HepG2 (cell line): Measurements from ENCODE around the gene PRICKLE2. TPM values are rescaled to one million over a fixed set of nuclear protein-coding genes. Genes with fewer than 3 reads are reported as not detected.
A peak's percentile ranks its signal among the peaks of the same experiment; 100 is the strongest.

Experiments
- ARNT2 ChIP-seq: sonication (generic); formaldehyde crosslinking; IDR thresholded peaks from 2 replicates; pipeline ENCODE4 v1.8.0; 2022; ENCODE audit warnings: mild to moderate bottlenecking, low read depth, missing genetic modification reagents, moderate library complexity
- ATF4 ChIP-seq, 2 experiments: fragments of 450-650 bp in 1 of 2; sonication (generic) in 1 of 2; formaldehyde crosslinking; IDR thresholded peaks; 2 replicates each; pipeline versions ENCODE4 v1.5.0 to v1.8.0; 2020 to 2022; ENCODE audit warnings: mild to moderate bottlenecking in 1 of 2, missing genetic modification reagents in 1 of 2
- FOXP1 ChIP-seq, 2 experiments: fragments of 450-650 bp in 1 of 2; IDR thresholded peaks; 2 replicates each; pipeline ENCODE4 v1.6.1; 2017 to 2018; ENCODE audit warnings: antibody characterized with exemption in 1 of 2
- IKZF5 ChIP-seq: IDR thresholded peaks from 2 replicates; pipeline ENCODE4 v1.6.1; 2018; ENCODE audit warnings: missing genetic modification reagents, mild to moderate bottlenecking, missing compliant biosample characterization
- NBN ChIP-seq: fragments of 450-650 bp; conservative IDR thresholded peaks from 2 replicates; pipeline ENCODE4 v1.6.1; 2017
- PAXIP1 ChIP-seq: sonication (generic); formaldehyde crosslinking; conservative IDR thresholded peaks from 2 replicates; pipeline ENCODE4 v1.4.0; 2020; ENCODE audit warnings: mild to moderate bottlenecking, missing genetic modification reagents, moderate library complexity
- RFX1 ChIP-seq: fragments of 450-650 bp; IDR thresholded peaks from 2 replicates; pipeline ENCODE4 v1.6.1; 2017
- SMC3 ChIP-seq: IDR thresholded peaks from 2 replicates; pipeline ENCODE4 v1.6.1; 2011; ENCODE audit warnings: low read length, improper control_type of control experiment
- SOX6 ChIP-seq, 2 experiments: fragments of 450-650 bp in 1 of 2; sonication (generic) in 1 of 2; formaldehyde crosslinking in 1 of 2; IDR thresholded peaks; 2 replicates each; pipeline versions ENCODE4 v1.4.0 to v1.6.1; 2017 to 2020; ENCODE audit warnings: antibody characterized with exemption in 1 of 2, mild to moderate bottlenecking in 1 of 2, missing genetic modification reagents in 1 of 2
- ZKSCAN8 ChIP-seq: IDR thresholded peaks from 2 replicates; pipeline ENCODE4 v1.6.1; 2016; ENCODE audit warnings: borderline replicate concordance, missing genetic modification reagents, missing compliant biosample characterization
- ZNF572 ChIP-seq: sonication (generic); formaldehyde crosslinking; IDR thresholded peaks from 2 replicates; pipeline ENCODE4 v1.5.1; 2020; ENCODE audit warnings: mild to moderate bottlenecking, missing genetic modification reagents
- ZNF607 ChIP-seq: sonication (generic); formaldehyde crosslinking; IDR thresholded peaks from 2 replicates; pipeline ENCODE4 v1.5.1; 2020; ENCODE audit warnings: missing genetic modification reagents, mild to moderate bottlenecking, borderline replicate concordance
- ZNF687 ChIP-seq: sonication (generic); formaldehyde crosslinking; IDR thresholded peaks from 2 replicates; pipeline ENCODE4 v1.5.1; 2020; ENCODE audit warnings: mild to moderate bottlenecking, missing genetic modification reagents, moderate library complexity
- ZNF768 ChIP-seq: sonication (generic); formaldehyde crosslinking; IDR thresholded peaks from 2 replicates; pipeline ENCODE4 v1.4.0; 2020; ENCODE audit warnings: missing genetic modification reagents
- ZSCAN31 ChIP-seq: sonication (generic); formaldehyde crosslinking; IDR thresholded peaks from 2 replicates; pipeline ENCODE4 v1.5.0; 2020; ENCODE audit warnings: low read depth, mild to moderate bottlenecking, missing genetic modification reagents
- polyA plus RNA-seq, 8 experiments: library from polyadenylated mRNA; depleted of rRNA in 3 of 8; stranded (reverse) in 7 of 8; unstranded in 1 of 8; fragments of >200 nt; fragmentation: Illumina TruSeq in 4 of 8; extraction: Trizol in 4 of 8; gene quantifications; 2 replicates each; pipeline versions ENCODE4 v1.2.1 to v1.2.3, GENCODE V29; 2011 to 2016; ENCODE audit warnings: low read depth in 4 of 8, missing spikeins in 1 of 8, mixed read lengths in 1 of 8; ENCODE audit not compliant: insufficient read depth in 1 of 8
- total RNA-seq, 5 experiments: library from RNA; depleted of rRNA; stranded (reverse); fragments of >200 nt; fragmentation: Illumina TruSeq; extraction: Trizol; gene quantifications; 2 replicates each; pipeline ENCODE4 v1.2.3, GENCODE V29; 2016; ENCODE audit warnings: low read depth in 1 of 5

The PRICKLE2 gene
- total and polyA plus RNA-seq, 2 of the 13 experiments (the other 11 are each of a cell fraction or from before 2014, with no cell fraction given): 0.01 to 0.07 TPM

GRCh38 chr3:64150623-64151207 lies 74.6 kb downstream of the PRICKLE2 start (continued):
- peak; percentile 29; the same call in 1 of the 2 replicates for TF ChIP-seq PAXIP1 (CRISPR knock-in tag)
- TF ChIP-seq SOX6 (IDR thresholded peaks at IDR 0.05): no peak
- TF ChIP-seq SOX6 (CRISPR knock-in tag; IDR thresholded peaks at IDR 0.05): no peak
- TF ChIP-seq ZNF607 (CRISPR knock-in tag): no peak
- TF ChIP-seq ZNF687 (CRISPR knock-in tag): no peak
- TF ChIP-seq ATF4 (CRISPR knock-in tag; IDR thresholded peaks at IDR 0.05): no peak
- peak; percentile 100 for TF ChIP-seq IKZF5
- no peak for TF ChIP-seq ZNF572
- no peak for TF ChIP-seq ARNT2 (CRISPR knock-in tag)
- TF ChIP-seq ZKSCAN8 (CRISPR knock-in tag): no peak
- TF ChIP-seq ZSCAN31 (CRISPR knock-in tag): no peak
- TF ChIP-seq NBN: no peak
- TF ChIP-seq ZNF768: 0 out of 2 replicates have a peak, but pooled peaks have one; percentile 12
- TF ChIP-seq FOXP1 (IDR thresholded peaks at IDR 0.05): no peak
- peak; percentile 59 for TF ChIP-seq FOXP1 (CRISPR knock-in tag; IDR thresholded peaks at IDR 0.05)
- TF ChIP-seq SMC3: no peak
- TF ChIP-seq RFX1: peak; percentile 84
